HEK293 (cell line): ENCODE data around the gene GALNS.
"Not testable (repeated sequence)": the region's sequence is repeated elsewhere in the genome, so short reads cannot be mapped to it uniquely, and the experiment has no call there.

Experiments
- CTCF ChIA-PET: fragments of 350-600 bp; formaldehyde crosslinking; extraction: SDS; loops from one replicate; lab custom pipeline; 2021; ENCODE audit warnings: antibody characterized with exemption; lab: Yijun Ruan, JAX
- POLR2A ChIA-PET: fragments of 300-600 bp; formaldehyde crosslinking; extraction: SDS; loops from one replicate; lab custom pipeline; 2020; ENCODE audit warnings: antibody characterized with exemption, inconsistent platforms; lab: Yijun Ruan, JAX
- H3K27ac ChIP-seq: fragments of 200-500 bp; sonication (Bioruptor generic); 2 replicates; pipeline ENCODE4 v1.5.1; 2014; ENCODE audit warnings: low read depth, low read length, control low read depth, inconsistent platforms; ENCODE audit errors: extremely low read depth
- H3K36me3 ChIP-seq, 2 experiments: fragments of 200-500 bp in 1 of 2; sonication (Bioruptor generic) in 1 of 2; 1 replicate in 1 of 2; 2 replicates in 1 of 2; pipeline ENCODE4 v1.5.1; 2014 to 2017; ENCODE audit warnings: inconsistent platforms in 2 of 2, low read length in 2 of 2; ENCODE audit not compliant: control insufficient read depth in 2 of 2, insufficient read depth in 1 of 2
- H3K4me1 ChIP-seq: fragments of 200-500 bp; sonication (Bioruptor generic); 2 replicates; pipeline ENCODE4 v1.5.1; 2014; ENCODE audit warnings: mild to moderate bottlenecking, low read length, inconsistent platforms; ENCODE audit not compliant: control insufficient read depth, insufficient read depth
- H3K4me3 ChIP-seq: 2 replicates; pipeline ENCODE4 v1.5.1; 2011; ENCODE audit warnings: low read depth, mild to moderate bottlenecking, control low read depth, low read length, moderate library complexity
- H3K9me3 ChIP-seq: fragments of 200-500 bp; sonication (Bioruptor generic); 2 replicates; pipeline ENCODE4 v1.5.1; 2014; ENCODE audit warnings: low read depth, low read length, inconsistent platforms; ENCODE audit not compliant: control insufficient read depth, insufficient read depth
- HOXC10 ChIP-seq: sonication (generic); formaldehyde crosslinking; IDR thresholded peaks from 2 replicates; pipeline ENCODE4 v1.8.1; 2023; ENCODE audit warnings: mild to moderate bottlenecking, missing genetic modification reagents
- SALL2 ChIP-seq: fragments of 450-650 bp; formaldehyde crosslinking; IDR thresholded peaks from 2 replicates; pipeline ENCODE4 v1.5.0; 2017; ENCODE audit warnings: missing biosample characterization, mild to moderate bottlenecking, missing genetic modification characterization, borderline replicate concordance
- ZNF24 ChIP-seq: fragments of 450-650 bp; formaldehyde crosslinking; IDR thresholded peaks from 2 replicates; pipeline ENCODE4 v1.5.1; 2016; ENCODE audit warnings: missing biosample characterization, missing genetic modification characterization
- ZNF266 ChIP-seq: fragments of 450-650 bp; formaldehyde crosslinking; IDR thresholded peaks from 2 replicates; pipeline ENCODE4 v1.5.1; 2016; ENCODE audit warnings: missing biosample characterization, missing genetic modification characterization, low read depth
- ZNF404 ChIP-seq: fragments of 450-650 bp; formaldehyde crosslinking; IDR thresholded peaks from 2 replicates; pipeline ENCODE4 v1.5.1; 2017; ENCODE audit warnings: missing biosample characterization, missing genetic modification characterization
- ZNF426 ChIP-seq: fragments of 450-650 bp; formaldehyde crosslinking; IDR thresholded peaks from 2 replicates; pipeline ENCODE4 v1.5.1; 2017; ENCODE audit warnings: missing biosample characterization, missing genetic modification characterization, mild to moderate bottlenecking, inconsistent platforms, moderate library complexity
- ZNF510 ChIP-seq: fragments of 450-650 bp; formaldehyde crosslinking; IDR thresholded peaks from 2 replicates; pipeline ENCODE4 v1.5.1; 2018; ENCODE audit warnings: mild to moderate bottlenecking, missing genetic modification characterization, missing biosample characterization; ENCODE audit not compliant: insufficient replicate concordance
- ZNF624 ChIP-seq: fragments of 450-650 bp; formaldehyde crosslinking; IDR thresholded peaks from 2 replicates; pipeline ENCODE4 v1.5.1; 2017; ENCODE audit warnings: missing biosample characterization, missing genetic modification characterization
- ZNF747 ChIP-seq: fragments of 450-650 bp; formaldehyde crosslinking; IDR thresholded peaks from 2 replicates; pipeline ENCODE4 v1.5.1; 2016; ENCODE audit warnings: missing biosample characterization, missing genetic modification characterization
- TF ChIP-seq, protein P1 (sequence below): fragments of 450-650 bp; formaldehyde crosslinking; IDR thresholded peaks from 2 replicates; pipeline ENCODE4 v1.5.1; 2016; ENCODE audit warnings: missing biosample characterization, missing genetic modification characterization
- TF ChIP-seq, protein P2 (sequence below): fragments of 450-650 bp; formaldehyde crosslinking; IDR thresholded peaks from 2 replicates; pipeline ENCODE4 v1.5.1; 2016; ENCODE audit warnings: missing biosample characterization, missing genetic modification characterization
- TF ChIP-seq, protein P3 (sequence below): fragments of 450-650 bp; formaldehyde crosslinking; conservative IDR thresholded peaks from 2 replicates; pipeline ENCODE4 v1.5.1; 2016; ENCODE audit warnings: low read depth, missing biosample characterization, missing genetic modification characterization
- TF ChIP-seq, protein P4 (sequence below): fragments of 450-650 bp; IDR thresholded peaks from 2 replicates; pipeline ENCODE4 v1.5.1; 2018; ENCODE audit warnings: missing biosample characterization, missing genetic modification characterization
- TF ChIP-seq, protein P5 (sequence below): fragments of 450-650 bp; formaldehyde crosslinking; IDR thresholded peaks from 2 replicates; pipeline ENCODE4 v1.5.1; 2016; ENCODE audit warnings: missing biosample characterization, missing genetic modification characterization
- TF ChIP-seq, protein P6 (sequence below): fragments of 450-650 bp; formaldehyde crosslinking; IDR thresholded peaks from 2 replicates; pipeline ENCODE4 v1.5.1; 2017; ENCODE audit warnings: missing biosample characterization, missing genetic modification characterization

Gene GALNS

DNA sequence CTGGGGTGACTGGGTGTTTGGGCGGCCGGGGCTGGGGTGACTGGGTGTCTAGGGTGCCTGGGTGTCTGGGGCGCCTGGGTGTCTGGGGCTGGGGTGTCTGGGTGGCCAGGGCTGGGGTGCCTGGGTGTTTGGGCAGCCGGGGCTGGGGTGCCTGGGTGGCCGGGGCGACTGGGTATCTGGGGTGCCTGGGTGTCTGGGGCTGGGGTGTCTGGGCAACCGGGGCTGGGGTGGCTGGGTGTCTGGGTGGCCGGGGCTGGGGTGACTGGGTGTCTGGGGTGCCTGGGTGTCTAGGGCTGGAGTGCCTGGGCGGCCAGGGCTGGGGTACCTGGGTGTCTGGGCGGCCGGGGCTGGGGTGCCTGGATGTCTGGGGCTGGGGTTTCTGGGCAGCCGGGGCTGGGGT is 31.6 kb downstream of the GALNS start (continued):
- TF ChIP-seq, protein P1, sequence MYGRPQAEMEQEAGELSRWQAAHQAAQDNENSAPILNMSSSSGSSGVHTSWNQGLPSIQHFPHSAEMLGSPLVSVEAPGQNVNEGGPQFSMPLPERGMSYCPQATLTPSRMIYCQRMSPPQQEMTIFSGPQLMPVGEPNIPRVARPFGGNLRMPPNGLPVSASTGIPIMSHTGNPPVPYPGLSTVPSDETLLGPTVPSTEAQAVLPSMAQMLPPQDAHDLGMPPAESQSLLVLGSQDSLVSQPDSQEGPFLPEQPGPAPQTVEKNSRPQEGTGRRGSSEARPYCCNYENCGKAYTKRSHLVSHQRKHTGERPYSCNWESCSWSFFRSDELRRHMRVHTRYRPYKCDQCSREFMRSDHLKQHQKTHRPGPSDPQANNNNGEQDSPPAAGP (tag by site-specific recombination), result no peak

DNA sequence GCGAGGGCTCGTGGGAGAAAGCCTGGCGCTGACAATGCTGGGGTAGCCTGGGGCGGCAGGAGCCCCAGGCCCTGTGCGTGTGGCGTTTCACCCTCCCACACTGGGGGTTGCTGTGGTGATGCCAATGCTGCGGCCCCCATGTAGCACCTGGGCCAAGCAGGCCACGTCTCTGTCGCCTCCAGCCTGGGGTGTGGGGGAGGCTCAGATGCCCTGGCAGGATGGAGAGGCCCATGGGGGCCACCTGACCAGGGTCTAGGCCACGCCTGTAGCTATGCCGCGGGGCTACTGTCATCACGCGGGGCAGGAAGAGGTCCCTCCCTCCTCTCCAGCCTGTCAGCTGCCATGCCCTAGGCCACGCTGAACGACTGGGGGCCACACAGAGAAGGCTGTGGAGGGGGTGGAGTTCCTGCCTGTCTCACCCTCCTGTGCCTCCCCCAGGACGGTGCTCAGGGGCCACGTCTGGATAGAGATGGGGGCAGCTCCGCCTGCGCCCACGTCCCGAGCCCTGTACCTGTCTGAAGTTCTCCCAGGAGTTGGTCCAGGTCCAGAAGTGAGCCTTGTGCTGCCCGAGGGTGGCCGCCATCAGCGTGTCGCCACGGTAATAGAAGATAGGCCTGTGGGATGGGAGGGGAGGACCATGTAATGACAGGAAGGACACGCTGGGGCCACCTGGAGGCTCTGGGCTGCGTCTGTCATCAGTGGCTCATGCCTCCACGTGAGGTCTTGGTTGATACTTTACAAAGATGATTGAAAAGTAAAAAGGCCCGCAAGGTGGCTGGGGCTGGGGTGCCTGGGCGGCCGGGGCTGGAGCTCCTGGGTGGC is 32.3 kb downstream of the GALNS start:
- ChIA-PET CTCF (interaction anchor here (0.6 kb wide), 1 partner anchor 343 kb away, joined by 3 read pairs; no protein-coding TSS in a partner anchor), POLR2A (no interaction called here)
- no peaks in the 10 kb centered on the region for H3K9me3 ChIP-seq
- no peak for TF ChIP-seq ZNF24 (tag by site-specific recombination)
- no peak for TF ChIP-seq ZNF510 (tag by site-specific recombination)
- no peak for TF ChIP-seq ZNF266 (tag by site-specific recombination)
- TF ChIP-seq, protein P2, sequence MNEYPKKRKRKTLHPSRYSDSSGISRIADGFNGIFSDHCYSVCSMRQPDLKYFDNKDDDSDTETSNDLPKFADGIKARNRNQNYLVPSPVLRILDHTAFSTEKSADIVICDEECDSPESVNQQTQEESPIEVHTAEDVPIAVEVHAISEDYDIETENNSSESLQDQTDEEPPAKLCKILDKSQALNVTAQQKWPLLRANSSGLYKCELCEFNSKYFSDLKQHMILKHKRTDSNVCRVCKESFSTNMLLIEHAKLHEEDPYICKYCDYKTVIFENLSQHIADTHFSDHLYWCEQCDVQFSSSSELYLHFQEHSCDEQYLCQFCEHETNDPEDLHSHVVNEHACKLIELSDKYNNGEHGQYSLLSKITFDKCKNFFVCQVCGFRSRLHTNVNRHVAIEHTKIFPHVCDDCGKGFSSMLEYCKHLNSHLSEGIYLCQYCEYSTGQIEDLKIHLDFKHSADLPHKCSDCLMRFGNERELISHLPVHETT (tag by site-specific recombination), result no peak
- no peak for TF ChIP-seq ZNF747 (tag by site-specific recombination)
- TF ChIP-seq, protein P3, sequence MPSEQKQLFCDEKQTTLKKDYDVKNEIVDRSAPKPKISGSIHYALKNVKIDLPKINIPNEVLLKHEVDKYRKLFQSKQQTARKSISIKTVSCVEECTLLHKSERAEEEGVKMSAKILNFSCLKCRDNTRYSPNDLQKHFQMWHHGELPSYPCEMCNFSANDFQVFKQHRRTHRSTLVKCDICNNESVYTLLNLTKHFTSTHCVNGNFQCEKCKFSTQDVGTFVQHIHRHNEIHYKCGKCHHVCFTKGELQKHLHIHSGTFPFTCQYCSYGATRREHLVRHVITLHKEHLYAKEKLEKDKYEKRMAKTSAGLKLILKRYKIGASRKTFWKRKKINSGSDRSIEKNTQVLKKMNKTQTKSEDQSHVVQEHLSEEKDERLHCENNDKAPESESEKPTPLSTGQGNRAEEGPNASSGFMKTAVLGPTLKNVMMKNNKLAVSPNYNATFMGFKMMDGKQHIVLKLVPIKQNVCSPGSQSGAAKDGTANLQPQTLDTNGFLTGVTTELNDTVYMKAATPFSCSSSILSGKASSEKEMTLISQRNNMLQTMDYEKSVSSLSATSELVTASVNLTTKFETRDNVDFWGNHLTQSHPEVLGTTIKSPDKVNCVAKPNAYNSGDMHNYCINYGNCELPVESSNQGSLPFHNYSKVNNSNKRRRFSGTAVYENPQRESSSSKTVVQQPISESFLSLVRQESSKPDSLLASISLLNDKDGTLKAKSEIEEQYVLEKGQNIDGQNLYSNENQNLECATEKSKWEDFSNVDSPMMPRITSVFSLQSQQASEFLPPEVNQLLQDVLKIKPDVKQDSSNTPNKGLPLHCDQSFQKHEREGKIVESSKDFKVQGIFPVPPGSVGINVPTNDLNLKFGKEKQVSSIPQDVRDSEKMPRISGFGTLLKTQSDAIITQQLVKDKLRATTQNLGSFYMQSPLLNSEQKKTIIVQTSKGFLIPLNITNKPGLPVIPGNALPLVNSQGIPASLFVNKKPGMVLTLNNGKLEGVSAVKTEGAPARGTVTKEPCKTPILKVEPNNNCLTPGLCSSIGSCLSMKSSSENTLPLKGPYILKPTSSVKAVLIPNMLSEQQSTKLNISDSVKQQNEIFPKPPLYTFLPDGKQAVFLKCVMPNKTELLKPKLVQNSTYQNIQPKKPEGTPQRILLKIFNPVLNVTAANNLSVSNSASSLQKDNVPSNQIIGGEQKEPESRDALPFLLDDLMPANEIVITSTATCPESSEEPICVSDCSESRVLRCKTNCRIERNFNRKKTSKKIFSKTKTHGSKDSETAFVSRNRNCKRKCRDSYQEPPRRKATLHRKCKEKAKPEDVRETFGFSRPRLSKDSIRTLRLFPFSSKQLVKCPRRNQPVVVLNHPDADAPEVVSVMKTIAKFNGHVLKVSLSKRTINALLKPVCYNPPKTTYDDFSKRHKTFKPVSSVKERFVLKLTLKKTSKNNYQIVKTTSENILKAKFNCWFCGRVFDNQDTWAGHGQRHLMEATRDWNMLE, result no peak
- TF ChIP-seq SALL2, result no peak
- TF ChIP-seq, protein P4, sequence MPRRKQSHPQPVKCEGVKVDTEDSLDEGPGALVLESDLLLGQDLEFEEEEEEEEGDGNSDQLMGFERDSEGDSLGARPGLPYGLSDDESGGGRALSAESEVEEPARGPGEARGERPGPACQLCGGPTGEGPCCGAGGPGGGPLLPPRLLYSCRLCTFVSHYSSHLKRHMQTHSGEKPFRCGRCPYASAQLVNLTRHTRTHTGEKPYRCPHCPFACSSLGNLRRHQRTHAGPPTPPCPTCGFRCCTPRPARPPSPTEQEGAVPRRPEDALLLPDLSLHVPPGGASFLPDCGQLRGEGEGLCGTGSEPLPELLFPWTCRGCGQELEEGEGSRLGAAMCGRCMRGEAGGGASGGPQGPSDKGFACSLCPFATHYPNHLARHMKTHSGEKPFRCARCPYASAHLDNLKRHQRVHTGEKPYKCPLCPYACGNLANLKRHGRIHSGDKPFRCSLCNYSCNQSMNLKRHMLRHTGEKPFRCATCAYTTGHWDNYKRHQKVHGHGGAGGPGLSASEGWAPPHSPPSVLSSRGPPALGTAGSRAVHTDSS (tag by site-specific recombination), result no peak
- TF ChIP-seq ZNF426 (tag by site-specific recombination), result no peak
- TF ChIP-seq ZNF624 (tag by site-specific recombination), result no peak
- TF ChIP-seq, protein P5, sequence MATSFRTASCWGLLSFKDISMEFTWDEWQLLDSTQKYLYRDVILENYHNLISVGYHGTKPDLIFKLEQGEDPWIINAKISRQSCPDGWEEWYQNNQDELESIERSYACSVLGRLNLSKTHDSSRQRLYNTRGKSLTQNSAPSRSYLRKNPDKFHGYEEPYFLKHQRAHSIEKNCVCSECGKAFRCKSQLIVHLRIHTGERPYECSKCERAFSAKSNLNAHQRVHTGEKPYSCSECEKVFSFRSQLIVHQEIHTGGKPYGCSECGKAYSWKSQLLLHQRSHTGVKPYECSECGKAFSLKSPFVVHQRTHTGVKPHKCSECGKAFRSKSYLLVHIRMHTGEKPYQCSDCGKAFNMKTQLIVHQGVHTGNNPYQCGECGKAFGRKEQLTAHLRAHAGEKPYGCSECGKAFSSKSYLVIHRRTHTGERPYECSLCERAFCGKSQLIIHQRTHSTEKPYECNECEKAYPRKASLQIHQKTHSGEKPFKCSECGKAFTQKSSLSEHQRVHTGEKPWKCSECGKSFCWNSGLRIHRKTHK, result no peak
- no peak for TF ChIP-seq HOXC10
- no peak for TF ChIP-seq ZNF404
- TF ChIP-seq, protein P6, sequence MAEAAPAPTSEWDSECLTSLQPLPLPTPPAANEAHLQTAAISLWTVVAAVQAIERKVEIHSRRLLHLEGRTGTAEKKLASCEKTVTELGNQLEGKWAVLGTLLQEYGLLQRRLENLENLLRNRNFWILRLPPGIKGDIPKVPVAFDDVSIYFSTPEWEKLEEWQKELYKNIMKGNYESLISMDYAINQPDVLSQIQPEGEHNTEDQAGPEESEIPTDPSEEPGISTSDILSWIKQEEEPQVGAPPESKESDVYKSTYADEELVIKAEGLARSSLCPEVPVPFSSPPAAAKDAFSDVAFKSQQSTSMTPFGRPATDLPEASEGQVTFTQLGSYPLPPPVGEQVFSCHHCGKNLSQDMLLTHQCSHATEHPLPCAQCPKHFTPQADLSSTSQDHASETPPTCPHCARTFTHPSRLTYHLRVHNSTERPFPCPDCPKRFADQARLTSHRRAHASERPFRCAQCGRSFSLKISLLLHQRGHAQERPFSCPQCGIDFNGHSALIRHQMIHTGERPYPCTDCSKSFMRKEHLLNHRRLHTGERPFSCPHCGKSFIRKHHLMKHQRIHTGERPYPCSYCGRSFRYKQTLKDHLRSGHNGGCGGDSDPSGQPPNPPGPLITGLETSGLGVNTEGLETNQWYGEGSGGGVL (tag by site-specific recombination), result no peak
- H3K27ac ChIP-seq, result no peak overlapping the region
- H3K4me3 ChIP-seq, result no peak overlapping the region
- H3K4me1 ChIP-seq, result no peaks in the 10 kb centered on the region
- H3K36me3 ChIP-seq, result peaks cover 0 to 8% of the 10 kb centered on the region in 2 experiments; a peak in 1 of 3 replicates

DNA sequence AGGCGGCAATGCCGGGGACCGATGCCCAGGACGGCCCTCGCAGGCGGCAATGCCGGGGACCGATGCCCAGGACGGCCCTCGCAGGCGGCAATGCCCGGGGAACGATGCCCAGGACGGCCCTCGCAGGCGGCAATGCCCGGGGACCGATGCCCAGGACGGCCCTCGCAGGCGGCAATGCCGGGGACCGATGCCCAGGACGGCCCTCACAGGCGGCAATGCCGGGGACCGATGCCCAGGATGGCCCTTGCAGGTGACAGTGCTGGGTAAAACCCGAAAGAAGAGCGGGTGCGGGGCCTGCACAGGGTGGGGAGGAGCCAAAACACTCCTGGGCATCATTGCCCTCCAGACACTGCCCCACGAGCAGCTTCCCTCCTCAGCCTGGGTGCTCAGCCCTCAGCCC is 33.1 kb downstream of the GALNS start:
- H3K4me1 ChIP-seq, H3K36me3 ChIP-seq, H3K27ac ChIP-seq, H3K9me3 ChIP-seq, CTCF ChIA-PET, H3K4me3 ChIP-seq, POLR2A ChIA-PET: not testable (repeated sequence)
